Activated naive CD4-positive, alpha-beta T cell treated with anti-CD3 and anti-CD28 coated beads for 36 hours (primary cell): ENCODE data around the gene MAP1LC3B. TPM values are rescaled to one million over a fixed set of nuclear protein-coding genes. Genes with fewer than 3 reads are reported as not detected.
"Not testable (repeated sequence)": the region's sequence is repeated elsewhere in the genome, so short reads cannot be mapped to it uniquely, and the experiment has no call there.

ENCODE experiments used
- CTCF ChIA-PET: fragments of 350-600 bp; sonication (Branson Sonifier 250); formaldehyde crosslinking; loops from one replicate; lab custom pipeline; 2021; ENCODE audit warnings: antibody characterized with exemption; lab: Charles Lee
- DNase-seq: peaks from one replicate; pipeline ENCODE4 v3.0.0-alpha.2; 2020
- H3K27ac Mint-ChIP-seq: one replicate; pipeline ENCODE4 v1.8.0; 2021; ENCODE audit warnings: mild to moderate bottlenecking, mixed read lengths
- H3K27me3 Mint-ChIP-seq: one replicate; pipeline ENCODE4 v1.8.0; 2021; ENCODE audit warnings: low read depth, mixed read lengths
- H3K36me3 Mint-ChIP-seq: one replicate; pipeline ENCODE4 v1.8.0; 2021; ENCODE audit warnings: low read depth, mixed read lengths
- H3K4me1 Mint-ChIP-seq: one replicate; pipeline ENCODE4 v1.8.0; 2021; ENCODE audit warnings: low read depth, mixed read lengths
- H3K4me3 Mint-ChIP-seq: one replicate; pipeline ENCODE4 v1.8.0; 2021; ENCODE audit warnings: mild to moderate bottlenecking, moderate library complexity, mixed read lengths
- H3K9me3 Mint-ChIP-seq: one replicate; pipeline ENCODE4 v1.8.0; 2021; ENCODE audit warnings: mixed read lengths
- intact Hi-C: fragments of 100-400 bp; cut with micrococcal nuclease; formaldehyde crosslinking; loops from one replicate; pipeline ENCODE4 v1.15.1; 2023
- total RNA-seq, 2 experiments: library from RNA; stranded (reverse); gene quantifications; one replicate each; pipeline ENCODE4 v1.2.3, GENCODE V29; 2021

Gene MAP1LC3B
- total RNA-seq, 2 experiments from 2014 or later, result 61.8 to 62.5 TPM

DNA sequence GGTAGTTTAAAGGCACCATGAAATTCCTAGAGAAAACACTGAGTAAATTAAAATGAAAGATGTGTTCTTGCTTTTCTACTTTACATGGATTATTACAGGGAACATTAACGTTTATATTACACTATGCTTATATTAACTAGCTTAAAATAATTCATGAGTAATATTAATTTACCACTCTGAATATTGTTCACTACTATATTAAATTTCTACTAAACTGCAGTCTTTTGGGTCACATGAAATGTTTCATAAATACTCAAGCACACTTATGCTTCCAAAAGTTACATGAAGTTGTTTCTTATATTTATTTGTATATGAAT is 3.4 kb upstream of the MAP1LC3B start:
- Mint-ChIP-seq H3K4me1 (peaks cover 45% of the 10 kb centered on the region), H3K4me3 (peak overlapping the region; percentile 49), H3K9me3 (no peaks in the 10 kb centered on the region), H3K27ac (peak overlapping the region; percentile 93), H3K27me3 (peaks cover 2% of the 10 kb centered on the region), H3K36me3 (peaks cover 5% of the 10 kb centered on the region)
- intact Hi-C loops, result loop anchor here (1.0 to 5.0 kb wide), 5 partner anchors 48 to 1069 kb away; partner anchors contain the start of genes BANP, C16orf95 and ZCCHC14
- CTCF ChIA-PET, result interaction anchor here (1.3 kb wide), 1 partner anchor 248 kb away, joined by 5 read pairs; no protein-coding TSS in a partner anchor
- DNase-seq, result no peak

DNA sequence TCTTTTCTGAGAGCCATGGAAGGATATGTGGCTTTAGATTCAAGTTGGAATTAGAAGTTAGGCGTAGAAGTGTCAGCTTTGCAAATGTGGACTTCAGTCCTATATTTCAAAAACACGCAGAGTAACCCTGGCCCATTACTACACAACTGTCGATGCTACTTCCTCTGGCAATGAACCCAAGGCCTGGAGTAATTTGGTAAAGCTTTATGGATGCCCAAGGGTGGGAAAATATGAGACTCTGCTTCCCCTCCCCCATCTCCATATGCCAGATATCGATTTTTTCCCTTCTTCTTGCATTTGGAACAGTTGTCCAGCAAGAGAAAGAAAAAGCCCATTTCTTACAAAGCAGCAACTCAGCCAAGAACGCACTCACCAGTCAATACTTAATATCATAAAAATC is 2.9 kb upstream of the MAP1LC3B start:
- H3K4me3 Mint-ChIP-seq, result no peak overlapping the region
- peaks cover 50% of the 10 kb centered on the region for H3K4me1 Mint-ChIP-seq
- no peak for DNase-seq
- intact Hi-C loops, result loop anchor here (2.0 to 5.0 kb wide), 3 partner anchors 48 to 1068 kb away; partner anchors contain the start of gene BANP
- CTCF ChIA-PET, result no interaction called here
- H3K9me3 Mint-ChIP-seq, result no peaks in the 10 kb centered on the region
- H3K36me3 Mint-ChIP-seq, result peaks cover 2% of the 10 kb centered on the region
- H3K27ac Mint-ChIP-seq, result peak overlapping the region; percentile 93
- no peaks in the 10 kb centered on the region for H3K27me3 Mint-ChIP-seq

DNA sequence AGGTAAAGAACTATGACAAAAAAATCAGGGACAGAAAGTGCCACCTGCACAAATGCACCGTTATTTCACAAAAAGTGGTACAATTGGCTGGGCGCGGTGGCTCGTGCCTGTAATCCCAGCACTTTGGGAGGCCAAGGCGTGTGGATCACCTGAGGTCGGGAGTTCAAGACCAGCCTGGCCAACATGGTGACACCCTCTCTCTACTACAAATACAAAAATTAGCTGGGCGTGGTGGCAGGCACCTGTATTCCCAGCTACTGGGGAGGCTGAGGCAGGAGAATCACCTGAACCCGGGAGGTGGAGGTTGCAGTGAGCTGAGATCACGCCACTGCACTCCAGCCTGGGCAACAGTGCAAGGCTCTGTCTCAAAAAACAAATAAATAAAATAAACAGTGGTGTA is 2.2 kb upstream of the MAP1LC3B start:
- intact Hi-C loops, result loop anchor here (2.0 to 5.0 kb wide), 6 partner anchors 47 to 1067 kb away; partner anchors contain the start of gene BANP
- H3K4me3 Mint-ChIP-seq, CTCF ChIA-PET, H3K9me3 Mint-ChIP-seq, H3K36me3 Mint-ChIP-seq, H3K27me3 Mint-ChIP-seq, DNase-seq: not testable (repeated sequence)
- Mint-ChIP-seq H3K27ac (peak overlapping the region; percentile 93), H3K4me1 (peaks cover 52% of the 10 kb centered on the region)

DNA sequence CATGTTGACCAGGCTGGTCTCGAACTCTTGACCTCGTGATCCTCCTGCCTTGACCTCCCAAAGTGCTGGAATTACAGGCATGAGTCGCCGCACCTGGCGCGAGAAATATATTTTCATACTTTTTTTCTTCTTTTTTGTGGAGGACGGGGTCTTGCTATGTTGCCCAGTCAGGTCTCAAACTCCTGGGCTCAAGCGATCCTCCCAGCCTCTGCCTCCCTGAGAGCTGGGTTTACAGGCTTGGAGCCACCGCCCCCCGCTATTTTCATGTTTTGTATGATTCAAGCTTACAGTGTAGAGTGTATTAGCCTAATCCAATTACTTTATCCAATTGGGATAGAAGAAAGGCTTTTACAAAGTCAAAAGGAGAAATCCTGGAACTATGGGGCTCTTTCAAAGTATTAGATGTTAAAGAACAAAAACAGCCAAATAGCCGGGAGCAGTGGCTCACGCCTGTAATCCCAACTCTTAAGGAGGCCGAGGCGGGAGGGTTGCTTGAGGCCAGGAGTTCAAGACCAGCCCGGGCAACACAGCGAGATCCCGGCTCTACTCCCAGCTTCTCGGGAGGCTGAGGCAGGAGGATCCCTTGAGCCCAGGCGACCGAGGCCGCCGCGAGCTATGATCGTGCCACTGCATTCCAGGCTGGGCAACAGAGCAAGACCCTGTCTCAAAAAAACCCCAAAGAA is 1.4 kb upstream of the MAP1LC3B start:
- H3K9me3 Mint-ChIP-seq, result no peaks in the 10 kb centered on the region
- peak overlapping the region; percentile 97 for H3K27ac Mint-ChIP-seq
- H3K4me1 Mint-ChIP-seq, result peaks cover 56% of the 10 kb centered on the region
- intact Hi-C loops, result loop anchor here (5.0 kb wide), 3 partner anchors 152 to 828 kb away; no protein-coding TSS in a partner anchor
- peaks cover 7% of the 10 kb centered on the region for H3K36me3 Mint-ChIP-seq
- DNase-seq, result no peak
- no peaks in the 10 kb centered on the region for H3K27me3 Mint-ChIP-seq
- H3K4me3 Mint-ChIP-seq, result peak overlapping the region; percentile 92
- CTCF ChIA-PET, result interaction anchor here (0.7 kb wide), 2 partner anchors 74 to 159 kb away, joined by 3 read pairs; partner anchors contain the start of gene C16orf95

DNA sequence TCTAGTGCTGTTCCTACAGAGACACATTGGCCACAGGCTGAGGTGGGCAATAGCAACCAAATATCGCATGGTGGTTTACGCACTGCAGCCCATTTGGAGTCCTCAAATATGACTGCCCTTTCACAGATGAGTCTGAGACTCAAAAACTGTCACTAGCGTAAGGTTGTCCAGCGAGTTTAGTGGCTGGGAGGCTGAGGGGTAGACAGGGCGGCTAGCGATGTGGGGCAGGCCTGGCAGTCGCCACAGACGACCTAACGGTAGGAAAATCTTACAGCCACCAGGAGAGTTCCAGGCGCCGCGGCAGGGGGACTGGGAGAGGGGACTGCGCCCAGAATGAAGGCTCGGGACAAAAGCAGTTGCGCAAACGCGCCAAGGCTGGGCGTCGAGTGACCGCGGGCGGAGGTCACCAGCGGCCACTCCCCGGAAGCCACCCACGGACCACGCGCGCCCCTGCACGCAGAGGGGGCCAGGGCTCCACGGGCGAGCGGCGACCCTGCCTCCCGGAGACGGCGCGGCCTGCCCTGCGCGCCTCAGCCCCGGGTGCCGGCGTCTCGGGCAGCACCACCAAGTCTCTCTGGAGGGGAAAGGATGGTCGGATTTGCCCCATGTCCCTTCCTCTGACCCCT is 699 bp upstream of the MAP1LC3B start:
- DNase-seq, result peak; percentile 24
- Mint-ChIP-seq H3K27ac (peak overlapping the region; percentile 97), H3K9me3 (no peaks in the 10 kb centered on the region), H3K27me3 (no peaks in the 10 kb centered on the region), H3K36me3 (peaks cover 7% of the 10 kb centered on the region), H3K4me3 (peak overlapping the region; percentile 92), H3K4me1 (peaks cover 53% of the 10 kb centered on the region)
- CTCF ChIA-PET, result interaction anchor here (0.7 kb wide), 2 partner anchors 74 to 158 kb away, joined by 3 read pairs; partner anchors contain the start of gene C16orf95
- intact Hi-C loops, result loop anchor here (5.0 kb wide), 3 partner anchors 151 to 829 kb away; no protein-coding TSS in a partner anchor

DNA sequence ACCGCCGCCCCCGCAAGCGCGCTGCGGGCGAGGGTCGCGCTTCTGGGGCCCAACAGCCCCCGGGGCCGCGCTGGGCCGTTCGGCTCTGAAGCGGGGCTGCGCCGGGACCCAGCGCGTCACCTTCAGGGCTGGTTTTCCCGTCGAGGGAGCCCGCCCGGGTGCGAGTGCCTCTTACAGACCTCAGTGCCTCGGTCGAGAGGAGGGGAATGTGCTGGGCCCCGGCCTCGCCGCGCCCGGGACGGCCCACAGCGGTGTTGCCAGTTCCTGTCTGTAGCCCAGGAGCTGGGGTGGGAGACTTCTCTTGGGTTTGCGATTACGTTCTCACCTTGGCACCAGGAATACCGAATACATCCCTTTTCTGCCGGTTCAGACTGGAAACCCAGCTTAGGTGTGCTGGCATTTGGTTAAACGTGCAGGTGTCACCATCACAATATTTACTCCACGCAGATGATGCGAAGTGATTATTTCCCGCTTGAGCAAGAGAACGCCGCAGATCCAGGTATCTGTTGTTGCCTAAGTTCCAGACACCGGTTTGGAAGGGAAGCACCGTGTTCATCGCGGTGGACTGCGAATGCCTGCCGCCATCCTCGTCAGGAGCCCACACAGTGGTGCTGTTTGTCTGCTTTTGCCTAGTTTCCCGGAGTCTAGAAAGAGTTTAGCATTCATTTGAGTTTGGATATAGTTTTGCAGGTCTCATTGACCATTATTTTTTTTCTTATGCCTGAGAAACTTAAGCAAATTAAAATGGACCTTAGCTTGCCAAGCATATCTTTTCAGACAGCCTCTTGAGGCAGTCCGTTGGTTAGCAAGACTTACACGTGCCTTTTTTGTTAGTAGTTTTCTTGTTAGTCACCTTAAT is 914 bp downstream of the MAP1LC3B start:
- Mint-ChIP-seq H3K4me1 (peaks cover 45% of the 10 kb centered on the region), H3K9me3 (no peaks in the 10 kb centered on the region), H3K27me3 (no peaks in the 10 kb centered on the region), H3K4me3 (peak overlapping the region; percentile 85), H3K36me3 (peaks cover 7% of the 10 kb centered on the region), H3K27ac (peak overlapping the region; percentile 88)
- intact Hi-C loops, result loop anchor here (1.0 to 5.0 kb wide), 8 partner anchors 10 to 831 kb away; partner anchors contain the start of genes FBXO31 and ZCCHC14
- CTCF ChIA-PET, result interaction anchor here (0.5 to 3.5 kb wide), 6 partner anchors 9 to 242 kb away, joined by 3 to 21 read pairs (median 3); partner anchors contain the start of gene FBXO31
- DNase-seq, result peak; percentile 65

DNA sequence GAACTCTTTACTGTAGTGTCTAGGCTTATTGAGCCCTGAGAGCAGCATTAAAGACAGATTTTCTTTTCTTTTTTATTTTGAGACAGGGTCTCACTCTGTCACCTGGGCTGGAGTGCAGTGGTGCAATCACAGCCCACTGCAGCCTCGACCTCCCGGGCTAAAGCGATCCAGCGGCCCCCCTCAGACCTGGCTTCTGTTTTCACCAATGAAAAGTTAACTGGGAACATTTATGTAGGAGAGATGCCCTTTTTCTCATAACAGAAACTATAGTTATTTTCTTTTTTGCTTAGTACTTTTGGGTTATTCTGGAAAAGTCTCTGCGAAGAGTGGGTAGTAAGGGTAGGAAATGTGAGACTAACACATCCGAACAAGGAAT is 1.5 kb downstream of the MAP1LC3B start:
- peak overlapping the region; percentile 85 for H3K4me3 Mint-ChIP-seq
- H3K36me3 Mint-ChIP-seq, result peaks cover 7% of the 10 kb centered on the region
- CTCF ChIA-PET, result interaction anchor here (0.7 to 3.5 kb wide), 14 partner anchors 10 to 242 kb away, joined by 3 to 21 read pairs (median 4); partner anchors contain the start of genes C16orf95 and FBXO31
- no peaks in the 10 kb centered on the region for H3K9me3 Mint-ChIP-seq
- no peaks in the 10 kb centered on the region for H3K27me3 Mint-ChIP-seq
- intact Hi-C loops, result loop anchor here (1.0 to 5.0 kb wide), 8 partner anchors 69 to 831 kb away; partner anchors contain the start of gene C16orf95
- H3K27ac Mint-ChIP-seq, result peak overlapping the region; percentile 88
- peaks cover 39% of the 10 kb centered on the region for H3K4me1 Mint-ChIP-seq
- no peak for DNase-seq

DNA sequence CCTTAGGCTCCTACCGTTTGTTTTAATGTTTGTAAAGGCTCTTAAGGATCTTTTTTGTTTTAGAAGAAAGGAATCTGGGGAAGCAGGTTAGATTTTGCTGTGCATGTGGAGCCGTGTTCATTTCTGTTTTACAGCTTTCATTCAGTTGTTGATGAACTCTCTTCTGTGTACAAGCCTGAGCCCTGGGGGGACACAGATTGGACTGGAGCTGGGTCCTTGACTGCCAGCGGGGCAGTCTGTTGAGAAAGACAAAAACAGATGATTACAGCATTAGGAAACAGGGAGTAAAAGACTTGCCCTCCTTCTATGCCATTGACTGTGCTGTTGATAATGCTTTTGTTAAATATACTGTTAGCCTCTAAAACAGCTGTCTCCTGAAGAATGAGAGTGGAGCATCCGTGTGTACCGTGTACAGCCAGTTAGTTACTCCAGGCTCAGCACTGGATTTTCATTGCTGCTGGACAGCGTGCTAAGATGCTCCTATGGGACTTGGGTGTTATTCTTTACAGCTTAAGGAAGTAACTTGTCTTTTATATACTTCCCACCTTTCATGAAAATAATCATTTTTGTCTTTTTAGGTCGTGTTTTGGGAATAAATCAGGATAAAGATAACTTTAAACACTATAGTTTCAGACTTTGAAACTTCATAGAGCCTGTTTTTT is 3.2 kb downstream of the MAP1LC3B start:
- peaks cover 30% of the 10 kb centered on the region for H3K4me1 Mint-ChIP-seq
- H3K4me3 Mint-ChIP-seq, result no peak overlapping the region
- no peaks in the 10 kb centered on the region for H3K27me3 Mint-ChIP-seq

DNA sequence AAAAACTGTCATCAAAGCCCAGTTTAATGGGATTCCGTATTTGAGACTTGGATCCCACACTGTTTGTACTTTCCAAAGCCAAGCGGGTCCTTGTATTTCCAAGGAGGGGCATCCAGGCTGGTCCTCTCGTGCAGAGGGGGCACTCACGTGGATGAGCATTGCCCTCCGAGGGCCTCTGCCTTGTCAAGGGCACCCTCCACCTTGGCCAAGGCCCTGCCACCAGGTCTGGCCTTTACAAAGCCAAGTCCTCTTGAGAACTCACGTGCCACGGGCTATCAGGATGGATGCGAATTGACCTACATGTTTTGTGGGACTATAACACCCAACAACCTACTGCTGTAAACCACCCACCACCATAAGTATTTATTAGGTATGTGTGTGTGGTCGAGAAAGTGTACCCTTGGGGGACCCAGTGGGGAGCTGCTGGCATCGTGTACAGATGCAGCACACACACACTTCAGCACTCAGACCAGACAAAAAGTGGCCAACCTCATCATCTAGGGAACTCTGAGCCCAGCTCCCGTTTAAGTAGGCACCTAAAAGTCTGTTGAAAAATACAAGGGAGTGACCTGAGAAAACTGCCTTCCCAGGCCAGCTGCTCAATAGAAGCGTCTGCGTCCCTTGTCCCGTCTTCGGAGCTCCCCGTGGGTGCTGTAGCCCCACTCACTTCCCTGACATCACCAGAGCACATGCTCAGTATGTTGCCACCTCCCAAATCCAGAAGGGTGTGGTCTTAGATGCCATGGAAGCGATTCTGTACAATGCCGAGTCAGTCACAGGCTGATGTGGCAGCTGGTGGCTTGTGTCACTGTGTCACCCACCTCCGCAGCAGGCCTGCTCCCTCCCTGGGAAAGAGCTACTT is 12.9 kb downstream of the MAP1LC3B start:
- Mint-ChIP-seq H3K4me1 (peaks cover 3% of the 10 kb centered on the region), H3K27me3 (no peaks in the 10 kb centered on the region), H3K9me3 (no peaks in the 10 kb centered on the region), H3K36me3 (peaks cover 15% of the 10 kb centered on the region), H3K27ac (no peak overlapping the region), H3K4me3 (no peak overlapping the region)
- CTCF ChIA-PET, result interaction anchor here (0.6 kb wide), 1 partner anchor 362 kb away, joined by 3 read pairs; no protein-coding TSS in a partner anchor
- no peak for DNase-seq
- intact Hi-C loops, result no loop called here

More for the DNA sequence above, 3.2 kb downstream of the MAP1LC3B start:
- Mint-ChIP-seq H3K36me3 (peaks cover 9% of the 10 kb centered on the region), H3K9me3 (no peaks in the 10 kb centered on the region), H3K27ac (no peak overlapping the region)
- CTCF ChIA-PET, result interaction anchor here (0.7 to 3.5 kb wide), 8 partner anchors 11 to 240 kb away, joined by 3 to 21 read pairs (median 6); partner anchors contain the start of genes C16orf95 and FBXO31
- no peak for DNase-seq
- intact Hi-C loops, result no loop called here

DNA sequence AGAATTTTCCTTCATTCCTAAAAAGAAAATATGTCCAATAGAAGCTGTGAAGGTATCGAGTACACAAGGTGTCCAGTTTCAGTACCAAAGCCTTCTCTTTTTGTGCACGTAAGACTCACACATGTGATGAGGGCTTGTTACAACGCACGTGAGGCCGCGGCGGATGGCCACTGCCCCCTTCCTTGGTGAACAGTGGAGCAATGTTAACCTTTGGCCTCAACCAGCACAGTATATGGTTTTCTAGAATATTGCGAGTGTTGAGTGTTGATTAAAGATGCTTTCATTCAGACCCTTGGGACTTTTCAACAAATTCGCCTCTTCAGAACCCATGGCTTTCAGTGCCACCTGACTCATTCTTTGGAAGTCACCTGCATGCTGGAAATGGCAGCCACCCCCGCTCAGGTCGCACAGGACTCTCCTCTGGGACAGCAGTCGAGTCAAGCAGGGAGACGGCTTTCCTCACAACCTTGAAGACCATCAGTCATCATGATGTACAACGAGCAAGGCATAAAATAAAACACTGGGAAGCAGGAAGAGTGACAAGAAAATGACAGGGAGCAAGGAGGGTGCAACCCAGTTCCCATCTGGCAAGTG is 14.5 kb downstream of the MAP1LC3B start:
- Mint-ChIP-seq H3K4me1 (no peaks in the 10 kb centered on the region), H3K27ac (peak overlapping the region; percentile 53), H3K27me3 (no peaks in the 10 kb centered on the region), H3K9me3 (no peaks in the 10 kb centered on the region), H3K36me3 (peaks cover 14% of the 10 kb centered on the region), H3K4me3 (no peak overlapping the region)
- intact Hi-C loops, result no loop called here
- CTCF ChIA-PET, result interaction anchor here (1.1 to 1.3 kb wide), 2 partner anchors 11 to 230 kb away, joined by 4 to 7 read pairs; no protein-coding TSS in a partner anchor
- no peak for DNase-seq
